Sigmoid colon (tissue), 3 donors: ENCODE measurements around the gene ANTXR1.

Experiments
- CTCF ChIP-seq, 4 experiments: fragments of 450-650 bp in 3 of 4; fragments of 200-600 bp in 1 of 4; IDR thresholded peaks; one replicate each; pipeline ENCODE4 v1.5.1; 2016 to 2019; ENCODE audit warnings: antibody characterized with exemption in 4 of 4, mild to moderate bottlenecking in 3 of 4, moderate library complexity in 2 of 4
- POLR2A ChIP-seq, 2 donors: fragments of 450-650 bp; IDR thresholded peaks; one replicate each; pipeline ENCODE4 v1.6.1; 2016; ENCODE audit warnings: antibody characterized with exemption in 2 of 2, mild to moderate bottlenecking in 2 of 2, moderate library complexity in 2 of 2

- no peak for TF ChIP-seq CTCF (IDR thresholded peaks at IDR 0.05)
- no peak for TF ChIP-seq POLR2A (IDR thresholded peaks at IDR 0.05)
Observed at GRCh38 chr2:69097891-69098655, 85.1 kb downstream of the ANTXR1 start.
